BJ (cell line): ENCODE results near the gene NIFK. TPM values are rescaled to one million over a fixed set of nuclear protein-coding genes. Genes with fewer than 3 reads are reported as not detected.

Source experiments
- CTCF ChIA-PET: fragments of 350-600 bp; formaldehyde crosslinking; extraction: SDS; loops from one replicate; lab custom pipeline; 2021; ENCODE audit warnings: antibody characterized with exemption, inconsistent platforms; lab: Yijun Ruan, JAX
- POLR2A ChIA-PET: fragments of 300-600 bp; sonication (Branson Sonifier 250); formaldehyde crosslinking; extraction: SDS; loops from one replicate; lab custom pipeline; 2021; ENCODE audit warnings: antibody characterized with exemption; lab: Charles Lee
- DNase-seq: peaks from one replicate; pipeline ENCODE4 v3.0.0-alpha.2; 2011; ENCODE audit warnings: low read depth
- H3K27me3 ChIP-seq: 2 replicates; pipeline ENCODE4 v1.6.0; 2011; ENCODE audit warnings: low read length; ENCODE audit not compliant: control insufficient read depth, insufficient read depth
- H3K36me3 ChIP-seq: 2 replicates; pipeline ENCODE4 v1.5.1; 2011; ENCODE audit warnings: low read length; ENCODE audit not compliant: control insufficient read depth, insufficient read depth
- H3K4me3 ChIP-seq: 2 replicates; pipeline ENCODE4 v1.5.1; 2011; ENCODE audit warnings: low read depth, mild to moderate bottlenecking, control low read depth, low read length
- polyA plus RNA-seq: library from polyadenylated mRNA; depleted of rRNA; stranded (reverse); fragments of >200 nt; gene quantifications from 2 replicates; pipeline ENCODE4 v1.2.3, GENCODE V29; 2011
- TF ChIP-seq, protein P1 (sequence below): IDR thresholded peaks from 2 replicates; pipeline ENCODE4 v1.5.1; 2011; ENCODE audit warnings: low read depth, mild to moderate bottlenecking, control low read depth, inconsistent platforms, low read length, moderate library complexity; ENCODE audit not compliant: insufficient read depth

Gene NIFK
- polyA plus RNA-seq, 1 experiment, result 12.4 TPM

DNA sequence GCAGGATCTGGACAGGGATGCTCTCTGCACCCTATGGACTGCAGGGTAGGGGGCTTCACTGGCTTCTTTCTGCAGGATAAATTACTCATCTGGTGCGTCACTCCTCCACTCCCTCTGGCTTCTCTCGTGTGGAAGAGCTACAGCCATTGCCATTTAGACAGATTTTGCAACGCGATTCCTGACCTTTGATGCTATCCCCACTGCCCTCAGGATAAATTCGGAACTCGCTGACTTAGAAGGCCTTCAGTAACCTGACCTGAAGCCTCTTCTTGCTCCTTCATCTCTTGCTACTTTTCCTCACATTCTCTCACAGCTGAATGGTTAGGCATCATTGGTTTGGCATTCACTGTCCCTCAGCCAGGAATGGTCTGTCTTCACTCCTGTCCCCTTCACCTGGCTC lies 5.3 kb downstream of the NIFK start:
- TF ChIP-seq, protein P1, sequence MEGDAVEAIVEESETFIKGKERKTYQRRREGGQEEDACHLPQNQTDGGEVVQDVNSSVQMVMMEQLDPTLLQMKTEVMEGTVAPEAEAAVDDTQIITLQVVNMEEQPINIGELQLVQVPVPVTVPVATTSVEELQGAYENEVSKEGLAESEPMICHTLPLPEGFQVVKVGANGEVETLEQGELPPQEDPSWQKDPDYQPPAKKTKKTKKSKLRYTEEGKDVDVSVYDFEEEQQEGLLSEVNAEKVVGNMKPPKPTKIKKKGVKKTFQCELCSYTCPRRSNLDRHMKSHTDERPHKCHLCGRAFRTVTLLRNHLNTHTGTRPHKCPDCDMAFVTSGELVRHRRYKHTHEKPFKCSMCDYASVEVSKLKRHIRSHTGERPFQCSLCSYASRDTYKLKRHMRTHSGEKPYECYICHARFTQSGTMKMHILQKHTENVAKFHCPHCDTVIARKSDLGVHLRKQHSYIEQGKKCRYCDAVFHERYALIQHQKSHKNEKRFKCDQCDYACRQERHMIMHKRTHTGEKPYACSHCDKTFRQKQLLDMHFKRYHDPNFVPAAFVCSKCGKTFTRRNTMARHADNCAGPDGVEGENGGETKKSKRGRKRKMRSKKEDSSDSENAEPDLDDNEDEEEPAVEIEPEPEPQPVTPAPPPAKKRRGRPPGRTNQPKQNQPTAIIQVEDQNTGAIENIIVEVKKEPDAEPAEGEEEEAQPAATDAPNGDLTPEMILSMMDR, result no peak
- CTCF ChIA-PET, result interaction anchor here (0.5 kb wide), 1 partner anchor 64 kb away, joined by 5 read pairs; no protein-coding TSS in a partner anchor
- DNase-seq, result no peak
- POLR2A ChIA-PET, result no interaction called here
- H3K27me3 ChIP-seq, result no peaks in the 10 kb centered on the region
- peaks cover 17% of the 10 kb centered on the region for H3K36me3 ChIP-seq
- H3K4me3 ChIP-seq, result no peak overlapping the region

- ChIA-PET CTCF (interaction anchor here (0.6 kb wide), 1 partner anchor 197 kb away, joined by 3 read pairs; the partner anchor contains the start of gene RNU4ATAC), POLR2A (no interaction called here)
- no peak for DNase-seq
- TF ChIP-seq, protein P1, result no peak
- no peaks in the 10 kb centered on the region for H3K27me3 ChIP-seq
- no peak overlapping the region for H3K4me3 ChIP-seq
- peaks cover 15% of the 10 kb centered on the region for H3K36me3 ChIP-seq
Measured at GRCh38 chr2:121727950-121728349, 8.7 kb downstream of the NIFK start.

- no peak overlapping the region for H3K4me3 ChIP-seq
- no peaks in the 10 kb centered on the region for H3K27me3 ChIP-seq
- POLR2A ChIA-PET, result no interaction called here
- TF ChIP-seq, protein P1, result no peak
- peaks cover 15% of the 10 kb centered on the region for H3K36me3 ChIP-seq
- DNase-seq, result no peak
- CTCF ChIA-PET, result interaction anchor here (0.8 to 0.9 kb wide), 2 partner anchors 8 to 9 kb away, joined by 3 read pairs; partner anchors contain the start of gene NIFK
Measured at GRCh38 chr2:121727332-121727731, 9.3 kb downstream of the NIFK start.

DNA sequence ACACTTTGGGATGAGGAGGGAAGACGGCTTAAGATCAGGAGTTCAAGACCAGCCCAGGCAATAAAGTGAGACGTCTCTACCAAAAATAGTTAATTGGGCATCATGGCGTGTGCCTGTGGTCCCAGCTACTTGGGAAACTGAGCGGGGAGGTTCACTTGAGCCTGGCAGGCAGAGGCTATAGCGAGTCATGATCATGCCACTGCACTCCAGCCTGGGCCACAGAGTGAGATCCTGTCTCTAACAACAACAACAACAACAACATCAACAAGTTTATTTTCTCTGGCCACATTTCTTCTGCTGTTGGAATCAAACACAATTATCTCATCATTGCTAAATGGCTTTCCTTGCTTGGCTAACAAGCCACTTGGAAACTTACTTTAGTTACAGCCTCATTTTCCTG lies 13.4 kb downstream of the NIFK start:
- POLR2A ChIA-PET, result no interaction called here
- Histone ChIP-seq H3K36me3 (peaks cover 6% of the 10 kb centered on the region), H3K27me3 (no peaks in the 10 kb centered on the region), H3K4me3 (no peak overlapping the region)
- CTCF ChIA-PET, result no interaction called here
- TF ChIP-seq, protein P1, result no peak
- no peak for DNase-seq

GRCh38 chr2:121722479-121722878 lies 14.2 kb downstream of the NIFK start:
- peak; percentile 47 for DNase-seq
- Histone ChIP-seq H3K27me3 (no peaks in the 10 kb centered on the region), H3K36me3 (peaks cover 6% of the 10 kb centered on the region), H3K4me3 (no peak overlapping the region)
- TF ChIP-seq, protein P1, result no peak
- POLR2A ChIA-PET, result no interaction called here
- CTCF ChIA-PET, result interaction anchor here (0.6 to 1.1 kb wide), 3 partner anchors 192 to 641 kb away, joined by 3 to 4 read pairs (median 4); partner anchors contain the start of gene RNU4ATAC
